HL-60 (cell line): ENCODE data around the gene INKA2.

ENCODE experiments used
- DNase-seq, 2 experiments: peaks; one replicate each; pipeline ENCODE4 v3.0.0-alpha.2; 2010 to 2020; ENCODE audit warnings: low read depth in 1 of 2, low spot score in 1 of 2
- H3K27ac ChIP-seq: fragments of 250-450 bp; sonication (Bioruptor Pico); replicated peaks from 2 replicates; pipeline ENCODE4 v1.5.1; 2020; ENCODE audit warnings: mild to moderate bottlenecking, moderate library complexity
- H3K27me3 ChIP-seq: fragments of 250-450 bp; sonication (Bioruptor Pico); 2 replicates; pipeline ENCODE4 v1.5.1; 2021; ENCODE audit warnings: mild to moderate bottlenecking, moderate library complexity; ENCODE audit not compliant: insufficient read depth, poor library complexity, severe bottlenecking
- H3K4me3 ChIP-seq: replicated peaks from 2 replicates; pipeline ENCODE4 v1.5.1; 2011; ENCODE audit warnings: mild to moderate bottlenecking, control low read depth, low read length; ENCODE audit not compliant: insufficient read depth
- CTCF ChIP-seq: IDR thresholded peaks from one replicate; pipeline ENCODE4 v1.5.1; 2011; ENCODE audit warnings: low read length, control low read depth, inconsistent platforms; ENCODE audit not compliant: insufficient read depth
- GABPA ChIP-seq: IDR thresholded peaks from 2 replicates; pipeline ENCODE4 v1.6.1; 2012; ENCODE audit warnings: low read depth
- POLR2AphosphoS5 ChIP-seq: IDR thresholded peaks from 2 replicates; pipeline ENCODE4 v1.6.1; 2012; ENCODE audit warnings: low read depth
- SPI1 ChIP-seq: IDR thresholded peaks from 2 replicates; pipeline ENCODE4 v1.6.1; 2012; ENCODE audit warnings: low read depth, mild to moderate bottlenecking, borderline replicate concordance
- TF ChIP-seq, protein P1 (sequence below): IDR thresholded peaks from 2 replicates; pipeline ENCODE4 v1.6.1; 2012; ENCODE audit warnings: low read depth; ENCODE audit not compliant: insufficient replicate concordance

The INKA2 gene

DNA sequence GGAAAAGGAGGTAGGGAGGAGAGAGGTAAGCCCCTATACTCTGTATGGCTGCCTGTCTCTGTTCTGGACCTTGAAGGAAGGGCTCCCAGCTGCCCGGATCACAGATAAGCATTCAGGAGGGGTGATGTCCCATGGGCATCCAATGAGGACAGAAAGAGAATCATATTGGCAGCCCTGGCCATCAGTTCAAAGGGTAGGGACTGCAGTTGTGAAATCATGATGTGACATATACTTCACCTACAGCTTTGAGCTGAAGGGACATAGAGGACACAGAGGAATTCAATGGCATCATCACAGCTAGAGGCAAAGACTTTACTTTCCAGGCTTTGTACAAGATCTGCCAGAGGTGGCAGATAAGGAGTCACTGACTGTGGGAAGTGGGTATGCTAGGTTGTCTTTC lies 38.1 kb upstream of the INKA2 start:
- no peak overlapping the region for H3K27ac ChIP-seq
- H3K4me3 ChIP-seq, result no peak overlapping the region
- no peaks in the 10 kb centered on the region for H3K27me3 ChIP-seq
- no peak for DNase-seq
- TF ChIP-seq CTCF (no peak), POLR2AphosphoS5 (no peak), GABPA (no peak), SPI1 (no peak)
- TF ChIP-seq, protein P1, sequence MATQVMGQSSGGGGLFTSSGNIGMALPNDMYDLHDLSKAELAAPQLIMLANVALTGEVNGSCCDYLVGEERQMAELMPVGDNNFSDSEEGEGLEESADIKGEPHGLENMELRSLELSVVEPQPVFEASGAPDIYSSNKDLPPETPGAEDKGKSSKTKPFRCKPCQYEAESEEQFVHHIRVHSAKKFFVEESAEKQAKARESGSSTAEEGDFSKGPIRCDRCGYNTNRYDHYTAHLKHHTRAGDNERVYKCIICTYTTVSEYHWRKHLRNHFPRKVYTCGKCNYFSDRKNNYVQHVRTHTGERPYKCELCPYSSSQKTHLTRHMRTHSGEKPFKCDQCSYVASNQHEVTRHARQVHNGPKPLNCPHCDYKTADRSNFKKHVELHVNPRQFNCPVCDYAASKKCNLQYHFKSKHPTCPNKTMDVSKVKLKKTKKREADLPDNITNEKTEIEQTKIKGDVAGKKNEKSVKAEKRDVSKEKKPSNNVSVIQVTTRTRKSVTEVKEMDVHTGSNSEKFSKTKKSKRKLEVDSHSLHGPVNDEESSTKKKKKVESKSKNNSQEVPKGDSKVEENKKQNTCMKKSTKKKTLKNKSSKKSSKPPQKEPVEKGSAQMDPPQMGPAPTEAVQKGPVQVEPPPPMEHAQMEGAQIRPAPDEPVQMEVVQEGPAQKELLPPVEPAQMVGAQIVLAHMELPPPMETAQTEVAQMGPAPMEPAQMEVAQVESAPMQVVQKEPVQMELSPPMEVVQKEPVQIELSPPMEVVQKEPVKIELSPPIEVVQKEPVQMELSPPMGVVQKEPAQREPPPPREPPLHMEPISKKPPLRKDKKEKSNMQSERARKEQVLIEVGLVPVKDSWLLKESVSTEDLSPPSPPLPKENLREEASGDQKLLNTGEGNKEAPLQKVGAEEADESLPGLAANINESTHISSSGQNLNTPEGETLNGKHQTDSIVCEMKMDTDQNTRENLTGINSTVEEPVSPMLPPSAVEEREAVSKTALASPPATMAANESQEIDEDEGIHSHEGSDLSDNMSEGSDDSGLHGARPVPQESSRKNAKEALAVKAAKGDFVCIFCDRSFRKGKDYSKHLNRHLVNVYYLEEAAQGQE, result no peak

GRCh38 chr1:111776861-111777260 lies 37.7 kb upstream of the INKA2 start:
- H3K27me3 ChIP-seq, result no peaks in the 10 kb centered on the region
- TF ChIP-seq SPI1 (no peak), POLR2AphosphoS5 (no peak), GABPA (no peak), CTCF (no peak)
- TF ChIP-seq, protein P1, result no peak

DNA sequence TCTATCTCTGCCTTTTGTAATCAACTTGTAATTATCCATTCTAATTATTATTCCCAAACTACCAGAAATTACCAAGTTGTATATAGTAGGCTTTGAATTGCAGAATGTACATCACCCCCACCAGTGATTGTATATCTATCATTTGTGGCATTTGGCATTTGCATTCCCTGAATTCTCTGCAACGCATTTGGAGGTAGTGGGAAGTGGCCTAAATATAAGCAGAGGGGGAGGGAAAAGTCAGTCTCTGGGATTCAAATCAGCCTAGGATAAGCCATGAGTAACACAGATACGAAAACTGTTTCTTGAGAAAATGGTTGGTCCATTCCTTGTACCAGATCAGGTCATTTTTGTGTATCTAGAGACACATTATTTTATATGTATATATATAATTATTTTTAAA lies 37.2 kb upstream of the INKA2 start:
- Histone ChIP-seq H3K27ac (no peak overlapping the region), H3K27me3 (no peaks in the 10 kb centered on the region), H3K4me3 (no peak overlapping the region)
- no peak for TF ChIP-seq POLR2AphosphoS5
- TF ChIP-seq CTCF, result no peak
- TF ChIP-seq, protein P1, result no peak
- no peak for TF ChIP-seq SPI1
- no peak for DNase-seq

More at GRCh38 chr1:111776861-111777260, 37.7 kb upstream of the INKA2 start:
- H3K4me3 ChIP-seq, result no peak overlapping the region
- H3K27ac ChIP-seq, result no peak overlapping the region
- no peak for DNase-seq
